NCI-H2196 (cell line): ENCODE measurements around the gene PINLYP.
"Not testable (repeated sequence)": the region's sequence is repeated elsewhere in the genome, so short reads cannot be mapped to it uniquely, and the experiment has no call there.

ENCODE experiments used
- DNase-seq: peaks from one replicate; lab custom pipeline; 2025; ENCODE audit not compliant: unreplicated experiment; lab: John Stamatoyannopoulos, UW

PINLYP gene

DNA sequence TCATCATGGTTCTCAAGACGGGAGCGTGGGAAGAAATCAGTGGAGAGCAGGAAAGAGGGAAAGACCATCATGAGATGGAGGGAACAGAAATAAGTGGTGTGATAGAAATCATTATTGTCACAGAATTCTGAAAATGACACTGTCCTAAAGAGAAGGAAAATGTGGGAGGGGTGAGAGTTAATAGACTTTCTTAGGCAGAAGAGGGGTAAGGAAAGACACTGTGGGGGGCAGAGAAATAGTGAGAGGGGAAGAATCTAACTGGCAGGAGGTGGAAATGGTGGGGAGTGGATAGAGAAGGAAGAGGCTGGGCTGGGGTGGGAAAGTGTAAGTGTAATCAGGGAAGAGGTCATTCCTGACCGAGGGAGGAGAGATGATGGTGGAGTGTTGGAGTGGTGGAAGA lies 3.2 kb downstream of the PINLYP start:
- no peak for DNase-seq

DNA sequence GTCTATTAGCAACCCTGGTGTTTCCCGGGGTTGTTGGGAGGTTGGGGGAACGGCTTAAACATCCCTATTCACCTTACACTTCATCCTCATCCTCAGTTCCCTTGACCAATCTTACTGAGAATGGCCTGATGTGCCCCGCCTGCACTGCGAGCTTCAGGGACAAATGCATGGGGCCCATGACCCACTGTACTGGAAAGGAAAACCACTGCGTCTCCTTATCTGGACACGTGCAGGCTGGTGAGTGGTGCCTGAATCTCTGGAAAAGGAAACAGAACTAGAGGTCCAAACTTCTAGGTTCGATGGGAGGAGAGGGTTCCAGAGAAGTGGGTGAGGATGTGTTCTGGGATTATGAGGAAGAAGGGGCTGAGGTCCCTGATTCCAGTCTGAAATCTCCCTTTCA lies 5.9 kb downstream of the PINLYP start:
- DNase-seq, result no peak

DNA sequence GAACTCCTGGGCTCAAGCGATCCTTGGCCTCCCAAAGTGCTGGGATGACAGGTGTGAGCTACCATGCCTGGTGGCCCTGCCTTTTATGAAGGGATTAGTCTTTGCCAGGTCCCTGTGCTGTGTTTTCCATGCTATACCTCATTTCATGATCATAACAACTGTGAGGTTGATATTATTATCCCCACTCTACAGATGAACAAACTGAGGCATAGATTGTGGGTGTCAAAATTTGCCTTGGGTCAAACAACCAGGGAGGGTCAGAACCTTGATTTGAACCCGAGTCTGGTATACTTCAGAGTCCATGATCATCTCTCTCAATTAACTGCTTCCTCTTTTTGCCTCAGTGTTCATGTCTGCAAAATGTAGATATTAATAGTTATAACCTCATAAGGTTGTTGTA lies 6.9 kb downstream of the PINLYP start:
- no peak for DNase-seq

DNA sequence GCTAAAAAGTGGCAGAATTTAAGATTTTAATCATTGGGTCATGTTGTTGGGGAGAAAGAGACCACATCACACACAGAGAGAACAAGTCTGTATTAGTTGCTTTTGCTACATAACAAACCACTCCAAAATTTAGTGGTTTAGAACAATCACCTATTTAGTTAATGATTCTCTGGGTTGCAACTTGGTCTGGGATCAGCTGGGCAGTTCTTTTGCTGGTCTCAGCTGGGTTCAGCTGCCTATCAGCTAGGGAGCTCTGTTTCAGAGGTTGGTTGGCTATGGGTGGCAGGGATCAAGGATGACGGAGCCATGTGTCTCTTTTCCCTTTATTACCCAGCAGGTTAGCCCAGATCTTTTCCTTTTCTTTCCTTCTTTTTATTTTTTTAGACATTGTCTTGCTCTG lies 8.9 kb downstream of the PINLYP start:
- no peak for DNase-seq

DNA sequence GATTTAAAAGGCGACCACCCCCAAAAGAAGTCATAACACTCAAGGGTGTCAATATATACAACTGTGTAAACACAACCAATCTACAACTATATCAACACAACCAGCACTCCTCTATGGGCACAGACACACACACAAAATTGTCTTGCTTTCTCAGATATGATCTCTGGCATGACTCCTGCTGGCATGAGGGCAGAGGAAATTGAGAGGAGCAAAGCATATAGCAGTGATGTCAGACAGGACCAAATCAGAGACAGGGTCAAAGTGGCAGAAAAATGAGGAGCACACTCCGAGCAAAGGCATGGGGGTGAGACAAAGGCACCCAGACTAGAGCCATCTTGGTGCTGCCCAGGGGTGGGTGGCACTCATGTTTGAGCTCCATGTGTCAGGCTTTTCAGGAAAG lies 10.7 kb downstream of the PINLYP start:
- DNase-seq, result no peak

DNA sequence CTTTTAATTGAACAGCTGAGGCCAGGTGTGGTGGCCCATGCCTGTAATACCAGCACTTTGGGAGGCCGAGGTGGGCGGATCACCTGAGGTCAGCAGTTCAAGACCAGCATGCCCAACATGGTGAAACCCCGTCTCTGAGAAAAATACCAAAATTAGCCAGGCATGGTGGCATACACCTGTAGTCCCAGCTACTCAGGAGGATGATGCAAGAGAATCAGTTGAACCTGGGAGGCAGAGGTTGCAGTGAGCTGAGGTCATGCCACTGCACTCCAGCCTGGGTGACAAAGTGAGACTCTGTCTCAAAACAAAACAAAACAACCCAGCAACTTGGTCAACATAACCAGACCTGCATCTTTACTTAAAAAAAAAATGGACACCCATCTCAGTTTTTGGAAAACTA lies 11.4 kb downstream of the PINLYP start:
- DNase-seq, result not testable (repeated sequence)

DNA sequence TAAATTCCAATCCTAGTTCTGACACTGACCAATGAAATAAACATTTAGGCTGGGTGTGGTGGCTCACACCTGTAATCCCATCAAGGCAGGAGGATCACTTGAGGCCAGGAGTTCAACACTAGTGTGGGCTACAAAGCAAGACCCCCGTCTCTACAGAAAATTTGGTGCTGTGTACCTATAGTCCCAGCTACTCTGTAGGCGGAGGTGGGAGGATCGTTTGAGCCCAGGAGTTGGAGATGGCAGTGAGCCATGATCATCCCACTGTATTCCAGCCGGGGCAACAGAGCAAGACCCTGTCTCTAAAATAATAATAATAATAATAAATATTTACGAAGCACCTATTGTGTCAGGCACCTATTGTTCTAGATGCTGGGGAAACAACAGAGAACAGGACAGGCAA lies 13.7 kb downstream of the PINLYP start:
- DNase-seq, result no peak

DNA sequence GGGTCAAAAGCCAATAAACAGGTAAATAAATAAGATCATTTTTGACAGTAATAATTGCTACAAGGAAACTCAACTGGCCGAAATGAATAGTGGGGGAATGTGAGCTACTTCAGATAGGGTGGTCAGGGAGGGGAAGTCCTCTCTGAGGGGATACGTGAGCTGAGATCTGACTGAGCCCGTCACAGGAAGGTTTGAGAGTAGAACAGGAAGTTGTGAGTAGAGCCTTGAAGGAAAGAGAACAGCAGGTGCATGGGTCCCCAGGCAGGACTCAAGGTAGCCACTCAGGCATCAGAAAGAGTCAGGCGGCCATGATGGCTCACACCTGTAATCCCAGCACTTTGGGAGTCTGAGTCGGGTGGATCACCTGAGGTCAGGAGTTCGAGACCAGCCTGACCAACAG lies 14.1 kb downstream of the PINLYP start:
- no peak for DNase-seq

DNA sequence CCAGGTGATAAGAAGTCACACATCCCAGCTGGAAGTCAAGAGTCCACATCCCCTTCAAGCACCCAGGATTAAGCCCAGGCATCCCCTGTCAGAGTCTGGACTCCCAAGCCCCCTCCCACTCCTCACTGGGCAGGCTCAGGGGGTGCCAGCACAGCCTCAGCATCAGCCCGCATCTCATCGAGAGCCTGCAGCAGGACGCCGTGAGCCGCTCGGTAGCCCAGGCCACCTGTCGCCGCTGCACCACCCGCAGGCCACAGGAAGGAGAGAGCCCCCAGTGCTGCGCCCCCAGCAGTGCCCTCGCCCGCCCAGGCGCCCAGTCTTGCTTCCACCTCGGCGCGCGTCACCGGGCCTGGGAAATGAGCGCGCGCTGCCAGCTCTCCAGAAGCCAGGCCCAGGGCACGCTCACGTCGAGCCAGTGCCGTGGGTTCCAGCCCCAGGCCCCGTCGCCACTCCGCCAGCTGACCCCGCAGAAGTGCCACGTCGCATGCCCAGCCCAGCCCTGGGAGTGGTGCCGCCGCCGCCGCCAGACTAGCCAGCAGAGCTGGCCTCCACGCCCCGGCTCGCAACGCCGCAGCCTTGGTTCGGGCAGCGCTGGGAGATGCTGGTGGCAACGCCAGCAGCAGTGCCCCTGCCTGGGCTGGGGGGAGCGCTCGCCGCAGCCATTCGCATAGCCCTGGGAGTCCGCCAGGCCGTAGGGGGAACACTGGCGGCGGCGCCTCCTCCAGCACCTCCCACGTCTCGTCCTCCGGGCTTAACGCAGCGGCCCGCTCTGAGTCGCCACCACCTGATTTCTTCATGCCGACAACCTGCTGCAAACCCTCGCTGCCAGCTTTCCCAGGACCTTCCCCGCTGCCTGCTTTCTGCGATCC lies 16.5 kb downstream of the PINLYP start:
- DNase-seq, result no peak

DNA sequence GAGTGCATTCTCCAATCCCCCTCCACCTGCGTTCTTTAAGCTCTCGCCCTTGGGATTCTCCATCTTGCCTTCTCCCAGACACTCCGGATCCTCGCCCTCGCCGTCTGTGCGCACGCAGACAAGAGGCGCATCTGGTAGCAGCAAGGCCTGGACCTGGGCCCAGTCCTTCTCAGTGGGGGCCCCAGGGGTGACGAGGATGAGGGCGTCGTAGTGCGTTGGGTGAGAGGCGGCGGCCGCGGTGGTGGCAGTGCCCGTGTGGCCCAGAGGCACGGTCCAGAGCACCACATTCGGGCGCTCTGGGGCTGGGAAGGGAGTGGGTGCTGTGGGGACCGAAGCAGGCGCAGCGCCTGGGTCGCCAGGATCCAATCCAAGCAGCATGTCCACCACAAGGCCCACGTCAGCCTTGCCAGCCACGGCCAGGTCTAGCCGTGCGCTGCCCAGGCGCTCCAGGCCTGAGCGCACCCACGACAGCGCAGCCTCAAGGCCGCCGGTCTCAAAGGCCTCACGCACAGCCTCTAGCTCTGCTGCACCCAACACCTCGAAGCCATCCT lies 17.3 kb downstream of the PINLYP start:
- no peak for DNase-seq

DNA sequence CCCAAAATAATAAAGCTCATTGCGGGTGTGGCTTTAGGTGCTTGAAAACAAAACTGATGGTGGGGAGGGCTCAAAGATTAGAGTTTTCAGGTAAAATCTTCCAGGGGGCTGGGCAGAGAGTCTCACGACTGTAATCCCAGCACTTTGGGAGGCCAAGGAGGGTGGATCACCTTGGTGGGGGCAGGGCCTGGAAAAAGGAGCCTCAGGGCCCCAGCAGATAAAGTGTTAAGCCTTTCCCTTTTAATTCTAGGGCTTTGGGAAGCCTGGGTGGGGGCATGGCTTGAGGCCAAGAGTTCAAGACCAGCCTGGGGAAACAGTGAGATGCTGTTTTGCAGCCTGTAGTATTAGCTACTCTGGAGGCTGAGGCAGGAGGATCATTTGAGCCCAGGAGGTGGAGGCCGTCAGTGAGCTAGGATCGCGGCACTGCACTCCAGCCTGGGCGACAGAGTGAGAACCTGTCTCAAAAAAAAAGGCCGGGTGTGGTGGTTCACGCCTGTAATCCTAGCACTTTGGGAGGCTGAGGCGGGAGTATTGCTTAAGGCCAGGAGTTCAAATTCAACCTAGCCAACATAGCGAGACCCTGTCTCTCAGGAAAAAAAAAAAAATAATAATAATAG lies 18.6 kb downstream of the PINLYP start:
- DNase-seq, result no peak

DNA sequence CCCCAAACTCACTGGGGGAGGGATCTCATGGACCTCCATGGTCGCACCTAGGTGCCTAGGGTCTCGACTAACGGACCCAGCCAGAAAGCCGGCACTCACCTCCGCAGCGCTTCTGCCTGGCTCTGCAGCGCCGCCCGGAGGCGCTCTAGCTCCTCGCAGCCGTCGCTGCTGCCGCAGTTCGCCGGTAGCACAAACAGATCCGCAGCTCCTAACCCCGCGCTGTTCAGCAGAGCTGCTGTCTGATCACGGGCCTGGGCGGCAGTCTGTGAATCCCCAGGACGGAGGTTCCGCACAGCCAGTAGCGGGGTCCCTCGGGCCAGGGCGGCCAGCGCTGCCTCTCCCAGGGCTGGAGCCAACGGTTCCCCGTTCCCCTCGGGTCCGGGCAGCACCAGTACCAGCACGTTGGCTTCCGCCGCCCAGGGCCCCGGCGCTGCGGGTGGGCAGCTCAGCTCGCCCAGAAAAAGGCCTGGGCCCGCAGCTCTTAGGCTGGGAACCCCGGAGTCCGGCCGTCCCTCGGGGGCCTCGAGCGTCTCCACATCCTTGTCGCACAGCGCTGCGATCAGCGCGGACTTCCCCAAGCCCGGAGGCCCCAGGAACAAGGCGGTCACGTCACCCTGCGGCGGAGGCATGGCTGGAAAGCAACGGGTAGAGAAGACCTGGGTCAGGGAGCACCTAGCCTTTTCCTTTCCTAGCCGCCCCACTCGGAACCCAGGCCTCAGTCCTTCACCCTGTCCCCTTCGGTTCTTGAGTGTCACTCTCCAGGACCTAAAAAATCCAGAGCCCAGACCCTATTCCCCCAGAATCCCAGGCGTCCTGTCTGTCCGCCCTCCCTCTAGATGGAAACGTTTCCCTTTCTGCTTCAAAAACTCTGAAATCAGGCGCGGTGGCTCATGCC lies 19.4 kb downstream of the PINLYP start:
- peak; percentile 76 for DNase-seq

DNA sequence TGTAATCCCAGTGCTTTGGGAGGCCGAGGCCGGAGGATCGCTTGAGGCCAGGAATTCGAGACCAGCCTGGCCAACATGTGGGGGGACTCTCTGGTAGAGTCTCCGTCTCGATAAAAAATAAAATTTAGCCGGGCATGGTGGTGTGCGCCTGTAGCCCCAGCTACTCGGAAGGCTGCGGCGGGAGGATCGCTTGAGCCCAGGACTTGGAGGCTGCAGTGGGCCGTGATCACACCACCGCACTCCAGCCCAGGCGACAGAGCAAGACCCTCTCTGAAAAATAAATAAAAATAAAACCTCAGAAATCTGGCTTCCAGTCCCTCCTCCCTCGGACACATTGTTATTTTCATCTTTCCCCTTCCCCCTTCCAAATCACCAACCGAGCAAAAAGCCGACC lies 20.0 kb downstream of the PINLYP start:
- DNase-seq, result no peak

DNA sequence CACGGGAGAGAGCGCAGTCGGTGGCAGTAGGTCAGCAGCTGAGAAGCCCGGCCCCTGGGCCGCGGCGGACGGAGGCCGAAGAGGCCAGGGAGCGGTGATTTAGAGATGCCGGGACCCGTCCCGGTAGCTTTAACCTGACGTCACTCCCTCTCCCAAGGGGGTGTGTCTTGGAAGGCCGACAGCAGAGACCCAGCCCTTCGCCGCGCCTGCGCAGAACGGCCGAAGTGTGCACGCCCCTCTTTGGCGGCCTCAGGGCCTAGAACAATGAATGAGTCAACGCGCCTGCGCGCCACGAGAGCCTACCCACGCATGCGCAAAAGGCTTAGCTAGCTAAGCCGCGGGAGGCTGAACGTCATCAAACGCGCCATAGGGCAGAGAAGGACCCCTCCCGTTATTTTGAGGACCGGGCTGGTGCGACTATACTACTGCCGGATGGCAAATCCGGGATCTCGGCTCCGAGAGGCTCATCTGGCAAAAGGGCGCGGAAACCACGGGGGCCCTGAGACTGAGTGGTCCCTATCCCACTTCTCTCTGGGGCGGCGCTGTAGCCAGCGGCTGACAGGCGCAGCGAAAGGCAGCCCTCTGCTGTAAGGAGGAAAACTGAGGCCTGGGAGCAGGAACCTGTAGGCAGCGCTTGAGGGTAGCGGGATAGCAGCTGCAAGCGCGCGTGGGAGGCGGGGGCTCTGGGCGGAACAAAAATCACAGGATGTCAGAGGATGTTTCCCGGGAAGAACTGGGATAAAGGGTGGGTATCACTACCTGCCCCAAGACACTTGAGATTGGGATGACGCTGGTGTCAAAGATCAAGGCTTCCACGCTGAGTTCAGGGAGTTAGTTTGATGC lies 20.6 kb downstream of the PINLYP start, which contains the start of the genes IRGQ and ZNF576:
Gene IRGQ (minus strand): TSS at position 136 of the 843 bp plus-strand sequence. CDS start 796 bp downstream, outside the sequence.
Gene ZNF576 (plus strand): TSS at position 597 of the 843 bp plus-strand sequence. CDS start 514 bp downstream, outside the sequence.
- peak; percentile 100 for DNase-seq

DNA sequence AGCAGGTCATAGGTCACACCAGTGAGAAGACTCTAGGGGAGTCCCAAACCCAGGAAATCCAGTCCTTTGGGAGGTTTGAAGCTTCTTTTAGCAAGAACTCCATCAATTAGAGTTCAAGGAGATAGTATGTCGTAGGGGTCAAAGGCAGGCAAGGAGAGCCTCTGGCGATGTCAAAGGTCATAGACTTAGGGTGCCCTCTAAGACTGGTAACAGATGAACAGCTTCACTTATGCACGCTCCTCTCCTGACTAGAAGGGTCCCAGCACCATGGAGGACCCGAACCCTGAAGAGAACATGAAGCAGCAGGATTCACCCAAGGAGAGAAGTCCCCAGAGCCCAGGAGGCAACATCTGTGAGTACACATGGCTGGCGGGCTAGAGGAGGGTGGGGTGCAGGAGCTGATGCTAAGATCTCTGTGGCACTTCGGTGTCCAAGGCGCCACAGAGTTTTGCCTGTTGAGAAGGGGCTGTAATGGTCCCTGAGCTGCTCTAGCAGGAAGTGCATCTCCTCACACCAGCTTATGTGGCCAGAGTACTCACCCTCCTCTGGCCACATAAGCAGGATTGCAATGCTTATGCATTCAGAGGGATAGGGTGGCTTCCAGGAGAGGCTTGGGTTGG lies 21.4 kb downstream of the PINLYP start:
- no peak for DNase-seq

DNA sequence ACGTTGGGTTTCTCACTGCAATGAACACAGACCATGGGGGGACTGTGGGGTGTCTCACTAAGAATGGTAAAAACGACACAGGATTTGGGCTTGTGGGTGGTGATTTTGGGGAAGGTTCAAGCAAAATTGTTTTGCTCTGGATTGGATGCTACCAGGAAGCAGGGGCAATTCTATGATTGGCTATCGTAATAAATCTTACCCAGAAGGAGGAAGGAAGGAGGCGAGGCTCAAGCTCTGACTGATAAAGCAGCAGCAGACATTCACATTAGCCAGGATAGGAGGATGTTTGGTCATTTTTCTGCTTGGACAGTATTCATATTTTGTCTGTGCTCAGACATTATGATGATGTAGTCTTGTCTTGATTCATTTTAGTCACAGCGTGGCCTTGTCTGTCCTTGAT lies 22.3 kb downstream of the PINLYP start:
- DNase-seq, result no peak

DNA sequence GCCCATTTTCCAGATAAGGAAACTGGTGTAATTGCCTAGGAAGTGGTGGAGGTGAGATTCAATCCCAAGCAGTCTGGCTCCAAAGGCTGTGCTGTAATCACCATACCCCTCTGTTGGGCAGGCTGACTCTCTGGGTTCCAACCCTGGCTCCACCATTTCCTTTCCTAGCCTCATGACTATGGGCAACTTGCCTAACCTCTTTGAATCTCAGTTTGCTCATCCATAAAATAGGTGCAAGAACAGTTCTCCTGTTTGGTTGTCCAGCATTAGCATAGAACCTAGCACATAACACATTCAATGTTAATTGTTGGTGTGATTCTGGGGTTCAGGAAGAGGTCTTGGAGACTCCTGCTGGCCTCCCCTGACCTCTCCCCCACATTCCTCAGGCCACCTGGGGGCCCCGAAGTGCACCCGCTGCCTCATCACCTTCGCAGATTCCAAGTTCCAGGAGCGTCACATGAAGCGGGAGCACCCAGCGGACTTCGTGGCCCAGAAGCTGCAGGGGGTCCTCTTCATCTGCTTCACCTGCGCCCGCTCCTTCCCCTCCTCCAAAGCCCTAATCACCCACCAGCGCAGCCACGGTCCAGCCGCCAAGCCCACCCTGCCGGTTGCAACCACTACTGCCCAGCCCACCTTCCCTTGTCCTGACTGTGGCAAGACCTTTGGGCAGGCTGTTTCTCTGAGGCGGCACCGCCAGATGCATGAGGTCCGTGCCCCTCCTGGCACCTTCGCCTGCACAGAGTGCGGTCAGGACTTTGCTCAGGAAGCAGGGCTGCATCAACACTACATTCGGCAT lies 23.0 kb downstream of the PINLYP start:
- DNase-seq, result no peak

DNA sequence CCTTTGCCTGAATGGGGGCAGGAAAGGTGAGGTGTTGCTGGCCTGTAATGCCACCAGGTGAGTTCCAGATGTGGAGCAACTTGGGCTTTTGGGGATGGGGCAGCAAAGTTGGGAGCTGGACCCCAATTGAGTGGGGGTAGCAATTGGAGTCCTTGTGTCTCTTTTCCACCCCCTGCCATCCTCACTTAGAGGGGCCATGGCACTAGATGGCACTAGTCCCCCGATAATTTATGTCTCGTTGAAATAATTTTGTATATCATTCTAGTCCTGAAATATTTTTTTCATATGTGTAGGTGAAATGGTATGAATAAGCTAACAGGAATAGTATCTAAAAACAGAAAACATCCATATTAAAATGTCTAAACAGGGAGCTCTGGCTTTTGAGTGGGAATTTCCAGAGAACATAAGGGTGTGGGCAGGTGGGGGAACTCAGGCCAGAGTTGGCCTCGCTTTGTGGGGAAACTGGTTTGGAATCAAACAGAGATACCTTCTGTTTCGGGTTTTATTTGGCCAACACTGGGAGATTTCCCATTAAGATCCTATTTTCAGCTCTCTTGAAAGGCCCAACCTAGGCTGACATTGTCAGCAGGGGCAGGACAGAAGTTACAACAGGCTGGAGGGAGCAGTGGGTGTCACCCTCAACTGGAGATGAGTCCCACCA lies 24.2 kb downstream of the PINLYP start:
- DNase-seq, result no peak
